PC-9 (cell line): Measurements from ENCODE around the gene USHBP1. TPM values are rescaled to one million over a fixed set of nuclear protein-coding genes. Genes with fewer than 3 reads are reported as not detected.

Experiments used
- BruUV-seq: library from RNA; stranded (reverse); fragments of 400-500 nt; replicated peaks from 2 replicates; lab custom pipeline; 2021; lab: Mats Ljungman, UMichigan
- CTCF ChIA-PET: fragments of 300-600 bp; sonication (Branson Sonifier 250); formaldehyde crosslinking; loops from one replicate; lab custom pipeline; 2022; ENCODE audit warnings: antibody characterized with exemption; lab: Charles Lee
- POLR2A ChIA-PET: fragments of 300-600 bp; sonication (Branson Sonifier 250); formaldehyde crosslinking; loops from one replicate; lab custom pipeline; 2022; ENCODE audit warnings: antibody characterized with exemption; ENCODE audit not compliant: unreplicated experiment; lab: Charles Lee
- DNase-seq, 2 experiments: peaks; one replicate each; pipeline versions ENCODE4 v3.0.0 to v3.0.0-alpha.2; 2015 to 2022; ENCODE audit warnings: mixed read lengths in 1 of 2
- H2AFZ ChIP-seq: fragments of 200-600 bp; sonication (generic); 2 replicates; pipeline ENCODE4 v1.8.1; 2017; ENCODE audit warnings: antibody characterized with exemption
- H3F3A ChIP-seq: fragments of 200-600 bp; sonication (generic); 2 replicates; pipeline ENCODE4 v1.8.1; 2017; ENCODE audit warnings: antibody characterized with exemption, mild to moderate bottlenecking, low read depth; ENCODE audit not compliant: insufficient read depth
- H3K27ac ChIP-seq: fragments of 200-600 bp; sonication (generic); 2 replicates; pipeline ENCODE4 v1.6.1; 2016; ENCODE audit warnings: mixed run types
- H3K27me3 ChIP-seq: fragments of 200-600 bp; sonication (generic); 2 replicates; pipeline ENCODE4 v1.6.1; 2016; ENCODE audit warnings: low read depth, mixed run types; ENCODE audit not compliant: insufficient read depth
- H3K36me3 ChIP-seq: fragments of 200-600 bp; sonication (generic); 2 replicates; pipeline ENCODE4 v1.6.1; 2016; ENCODE audit warnings: low read depth, mixed run types
- H3K4me1 ChIP-seq: fragments of 200-600 bp; sonication (generic); replicated peaks from 2 replicates; pipeline ENCODE4 v1.6.1; 2016; ENCODE audit warnings: mixed run types; ENCODE audit not compliant: insufficient read depth
- H3K4me2 ChIP-seq: fragments of 200-600 bp; sonication (generic); 2 replicates; pipeline ENCODE4 v1.6.1; 2017; ENCODE audit warnings: mixed run types
- H3K4me3 ChIP-seq: fragments of 200-600 bp; sonication (generic); 2 replicates; pipeline ENCODE4 v1.6.1; 2016; ENCODE audit warnings: mixed run types
- H3K79me2 ChIP-seq: fragments of 200-600 bp; sonication (generic); 2 replicates; pipeline ENCODE4 v1.6.1; 2017; ENCODE audit warnings: low read depth, mixed run types
- H3K9me2 ChIP-seq: fragments of 200-600 bp; sonication (generic); 2 replicates; pipeline ENCODE4 v1.8.1; 2017; ENCODE audit warnings: mild to moderate bottlenecking; ENCODE audit not compliant: insufficient read depth
- H3K9me3 ChIP-seq: fragments of 200-600 bp; sonication (generic); 2 replicates; pipeline ENCODE4 v1.8.1; 2016; ENCODE audit warnings: low read depth; ENCODE audit not compliant: insufficient read depth
- H4K20me1 ChIP-seq: fragments of 200-600 bp; sonication (generic); 2 replicates; pipeline ENCODE4 v1.8.1; 2017; ENCODE audit not compliant: insufficient read depth
- CTCF ChIP-seq: fragments of 200-600 bp; sonication (generic); conservative IDR thresholded peaks from 2 replicates; pipeline ENCODE4 v1.6.1; 2017; ENCODE audit warnings: mixed run types, antibody characterized with exemption, mild to moderate bottlenecking, moderate library complexity
- EZH2 ChIP-seq: fragments of 200-600 bp; sonication (generic); IDR thresholded peaks from 2 replicates; pipeline ENCODE4 v1.8.0; 2017; ENCODE audit warnings: antibody characterized with exemption, low read depth
- intact Hi-C: fragments of 100-400 bp; cut with micrococcal nuclease; formaldehyde crosslinking; loops from one replicate; pipeline ENCODE4 v1.10.0; 2022; ENCODE audit not compliant: unreplicated experiment
- total RNA-seq: library from RNA; stranded (reverse); gene quantifications from 2 replicates; pipeline ENCODE4 v1.2.3, GENCODE V29; 2021

Gene USHBP1
- total RNA-seq, 1 experiment from 2014 or later: not detected

GRCh38 chr19:17311455-17312188, 47.1 kb upstream of the USHBP1 start:
- Histone ChIP-seq H3K9me2 (no peaks in the 10 kb centered on the region), H3K4me2 (peak overlapping the region; percentile 85), H3K79me2 (peaks cover 69% of the 10 kb centered on the region), H3K4me1 (peaks cover 39% of the 10 kb centered on the region), H3K36me3 (peaks cover 21% of the 10 kb centered on the region), H3K9me3 (no peaks in the 10 kb centered on the region), H3K27me3 (no peaks in the 10 kb centered on the region), H4K20me1 (peaks cover 12% of the 10 kb centered on the region), H3K4me3 (peak overlapping the region; percentile 46; the same call in 1 of the 2 replicates), H3K27ac (peak overlapping the region; percentile 65), H3F3A (peaks cover 50% of the 10 kb centered on the region), H2AFZ (no peak overlapping the region)
- intact Hi-C loops: no loop called here
- POLR2A ChIA-PET: interaction anchor here (0.6 to 0.8 kb wide), 3 partner anchors 75 to 549 kb away, joined by 4 to 9 read pairs (median 4); no protein-coding TSS in a partner anchor
- TF ChIP-seq EZH2: no peak
- no peak for TF ChIP-seq CTCF
- CTCF ChIA-PET: interaction anchor here (1.7 kb wide), 1 partner anchor 19 kb away, joined by 8 read pairs; no protein-coding TSS in a partner anchor
- DNase-seq: peak; percentile 78 to 90
- BruUV-seq: no TSS peak

GRCh38 chr19:17309965-17310461, 45.5 kb upstream of the USHBP1 start:
- ChIA-PET POLR2A (interaction anchor here (0.8 kb wide), 1 partner anchor 110 kb away, joined by 4 read pairs; no protein-coding TSS in a partner anchor), CTCF (interaction anchor here (0.6 to 1.0 kb wide), 2 partner anchors 41 to 109 kb away, joined by 7 to 11 read pairs; partner anchors contain the start of gene MVB12A)
- intact Hi-C loops: loop anchor here (1.0 to 10.0 kb wide), 3 partner anchors 27 to 622 kb away; partner anchors contain the start of genes CCDC124, GTPBP3 and NWD1

More at GRCh38 chr19:17309965-17310461, 45.5 kb upstream of the USHBP1 start:
- no peaks in the 10 kb centered on the region for H3K9me3 ChIP-seq
- H3K36me3 ChIP-seq: 0 out of 2 replicates have a peak, but pooled peaks cover 15% of the 10 kb centered on the region
- peak overlapping the region; percentile 85 for H3K4me2 ChIP-seq
- DNase-seq: no peak
- peak overlapping the region; percentile 72 for H3K4me3 ChIP-seq
- H3K27ac ChIP-seq: peak overlapping the region; percentile 51
- no peaks in the 10 kb centered on the region for H3K9me2 ChIP-seq
- peaks cover 12% of the 10 kb centered on the region for H4K20me1 ChIP-seq
- H3K79me2 ChIP-seq: peaks cover 75% of the 10 kb centered on the region
- BruUV-seq: no TSS peak
- peak overlapping the region; percentile 53; the same call in 1 of the 2 replicates for H2AFZ ChIP-seq
- H3K4me1 ChIP-seq: peaks cover 44% of the 10 kb centered on the region
- no peak for TF ChIP-seq CTCF
- no peak for TF ChIP-seq EZH2
- peaks cover 39% of the 10 kb centered on the region for H3F3A ChIP-seq
- H3K27me3 ChIP-seq: no peaks in the 10 kb centered on the region
